CD1c-positive myeloid dendritic cell (primary cell): ENCODE results near the gene RLIM.
A peak's percentile ranks its signal among the peaks of the same experiment; 100 is the strongest.
"Not testable (repeated sequence)": the region's sequence is repeated elsewhere in the genome, so short reads cannot be mapped to it uniquely, and the experiment has no call there.

Experiments
- DNase-seq: peaks from one replicate; pipeline ENCODE4 v3.0.0-alpha.2; 2016; ENCODE audit errors: extremely low spot score

The RLIM gene, protein sequence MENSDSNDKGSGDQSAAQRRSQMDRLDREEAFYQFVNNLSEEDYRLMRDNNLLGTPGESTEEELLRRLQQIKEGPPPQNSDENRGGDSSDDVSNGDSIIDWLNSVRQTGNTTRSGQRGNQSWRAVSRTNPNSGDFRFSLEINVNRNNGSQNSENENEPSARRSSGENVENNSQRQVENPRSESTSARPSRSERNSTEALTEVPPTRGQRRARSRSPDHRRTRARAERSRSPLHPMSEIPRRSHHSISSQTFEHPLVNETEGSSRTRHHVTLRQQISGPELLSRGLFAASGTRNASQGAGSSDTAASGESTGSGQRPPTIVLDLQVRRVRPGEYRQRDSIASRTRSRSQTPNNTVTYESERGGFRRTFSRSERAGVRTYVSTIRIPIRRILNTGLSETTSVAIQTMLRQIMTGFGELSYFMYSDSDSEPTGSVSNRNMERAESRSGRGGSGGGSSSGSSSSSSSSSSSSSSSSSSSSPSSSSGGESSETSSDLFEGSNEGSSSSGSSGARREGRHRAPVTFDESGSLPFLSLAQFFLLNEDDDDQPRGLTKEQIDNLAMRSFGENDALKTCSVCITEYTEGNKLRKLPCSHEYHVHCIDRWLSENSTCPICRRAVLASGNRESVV

DNA sequence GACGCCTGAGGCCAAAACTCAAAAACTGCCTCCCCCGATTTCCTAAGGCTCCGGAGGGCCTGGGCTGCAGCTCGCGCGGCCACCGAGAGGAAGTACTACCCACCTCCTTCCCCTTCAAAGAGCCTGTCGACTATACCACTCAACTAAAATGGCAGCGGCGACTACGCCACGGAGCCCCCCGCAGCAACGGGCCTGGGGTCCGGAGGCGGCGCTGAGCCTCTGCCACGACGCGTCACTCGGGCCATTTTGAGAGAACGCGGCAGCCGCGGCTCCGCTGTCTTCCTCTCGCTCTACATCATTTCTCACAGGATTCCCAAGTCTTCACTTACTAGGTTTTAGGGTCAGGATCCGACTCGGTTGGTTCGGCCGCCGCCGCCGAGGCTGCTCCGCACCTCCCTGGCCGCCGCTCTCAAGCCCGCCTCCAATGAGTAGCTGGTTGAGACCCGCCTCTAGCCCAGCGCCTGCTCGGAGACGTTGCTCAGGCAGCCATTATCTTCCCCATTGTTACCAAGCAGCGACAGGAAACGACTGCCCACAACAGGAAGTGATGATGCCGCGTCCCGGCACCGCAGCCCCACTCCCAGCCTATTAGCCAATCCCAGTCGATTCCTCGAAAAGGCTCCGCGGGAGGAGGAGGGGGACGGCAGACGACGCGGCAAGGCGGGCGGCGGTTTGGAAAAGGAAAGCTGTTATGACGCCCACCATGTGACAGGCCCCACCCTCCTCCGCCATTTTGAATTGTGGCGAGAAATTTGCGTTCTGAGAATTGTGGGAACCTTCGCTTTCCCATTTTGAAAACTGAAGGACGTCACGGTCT is at the start of gene RLIM:
RLIM (minus strand) TSS at position 532 of the 817 bp plus-strand sequence. CDS start 18,647 bp downstream, outside the sequence.
- DNase-seq = peak; percentile 95

DNA sequence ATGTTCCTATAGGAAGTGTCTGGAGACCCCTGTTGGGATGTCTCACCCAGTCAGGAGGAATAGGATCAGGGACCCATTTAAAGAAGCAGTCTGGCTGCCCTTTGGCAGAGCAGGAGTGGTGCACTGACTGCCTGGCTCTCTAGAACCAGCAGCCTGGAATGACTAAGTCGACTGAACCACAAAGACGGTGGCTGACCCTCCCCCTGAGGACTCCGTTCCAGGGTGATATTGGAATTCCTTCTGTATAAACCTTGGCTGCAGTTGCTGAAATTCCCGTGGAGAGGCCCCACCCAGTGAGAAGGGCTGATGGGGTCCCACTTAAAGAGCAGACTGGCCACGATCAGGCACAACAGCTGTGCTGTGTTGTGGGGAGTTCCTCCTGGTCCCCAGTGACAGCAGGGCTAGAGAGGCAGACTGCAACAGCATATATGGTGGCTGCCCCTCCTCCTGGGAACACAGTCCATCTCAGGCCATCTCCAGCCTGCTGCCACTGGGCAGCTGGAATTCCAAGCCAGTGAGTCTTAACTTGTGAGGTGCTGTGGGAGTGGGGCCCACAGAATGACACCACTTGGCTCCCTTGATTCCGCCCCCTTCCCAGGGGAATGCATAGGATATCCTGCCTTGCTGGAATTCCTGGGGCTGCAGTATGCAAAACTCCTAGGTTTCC is 41.8 kb upstream of the RLIM start:
- DNase-seq = no peak

DNA sequence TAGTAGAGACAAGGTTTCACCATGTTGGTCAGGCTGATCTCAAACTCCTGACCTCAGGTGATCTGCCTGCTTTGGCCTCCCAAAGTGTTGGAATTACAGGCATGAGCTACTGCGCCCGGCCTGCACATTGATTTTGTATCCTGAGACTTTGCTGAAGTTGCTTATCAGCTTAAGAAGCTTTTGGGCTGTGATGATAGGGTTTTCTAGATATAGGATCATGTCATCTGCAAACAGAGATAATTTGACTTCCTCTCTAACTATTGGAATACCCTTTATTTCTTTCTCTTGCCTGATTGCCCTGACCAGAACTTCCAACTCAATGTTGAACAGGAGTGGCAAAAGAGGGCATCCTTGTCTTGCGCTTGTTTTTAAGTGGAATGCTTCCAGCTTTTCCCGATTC is 40.5 kb upstream of the RLIM start:
- DNase-seq = not testable (repeated sequence)

DNA sequence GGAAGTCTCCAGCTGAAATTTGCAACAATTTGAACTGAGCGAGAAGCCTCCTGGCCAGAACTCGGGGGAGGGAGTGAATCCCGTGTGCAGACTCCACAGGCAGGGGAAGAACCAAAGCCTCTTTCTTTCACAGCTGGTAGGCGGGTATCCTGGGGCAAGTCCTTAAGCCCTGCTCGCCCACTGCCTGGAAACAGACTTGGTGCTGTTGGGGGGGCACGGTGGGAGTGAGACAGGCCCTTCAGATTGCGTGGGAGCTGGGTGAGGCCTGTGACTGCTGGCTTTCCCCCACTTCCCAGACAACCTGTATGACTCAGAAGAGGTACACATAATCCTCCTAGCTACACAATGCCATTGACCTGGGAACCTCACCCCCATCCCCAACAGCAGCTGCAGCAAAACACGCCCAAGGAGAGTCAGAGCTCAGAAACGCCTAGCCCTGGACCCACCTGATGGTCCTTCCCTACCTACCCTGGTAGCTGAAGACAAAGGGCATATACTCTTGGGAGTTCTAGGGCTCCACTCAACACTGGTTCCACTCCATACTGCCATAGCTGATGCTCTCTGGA is 22.4 kb upstream of the RLIM start:
- no peak for DNase-seq

DNA sequence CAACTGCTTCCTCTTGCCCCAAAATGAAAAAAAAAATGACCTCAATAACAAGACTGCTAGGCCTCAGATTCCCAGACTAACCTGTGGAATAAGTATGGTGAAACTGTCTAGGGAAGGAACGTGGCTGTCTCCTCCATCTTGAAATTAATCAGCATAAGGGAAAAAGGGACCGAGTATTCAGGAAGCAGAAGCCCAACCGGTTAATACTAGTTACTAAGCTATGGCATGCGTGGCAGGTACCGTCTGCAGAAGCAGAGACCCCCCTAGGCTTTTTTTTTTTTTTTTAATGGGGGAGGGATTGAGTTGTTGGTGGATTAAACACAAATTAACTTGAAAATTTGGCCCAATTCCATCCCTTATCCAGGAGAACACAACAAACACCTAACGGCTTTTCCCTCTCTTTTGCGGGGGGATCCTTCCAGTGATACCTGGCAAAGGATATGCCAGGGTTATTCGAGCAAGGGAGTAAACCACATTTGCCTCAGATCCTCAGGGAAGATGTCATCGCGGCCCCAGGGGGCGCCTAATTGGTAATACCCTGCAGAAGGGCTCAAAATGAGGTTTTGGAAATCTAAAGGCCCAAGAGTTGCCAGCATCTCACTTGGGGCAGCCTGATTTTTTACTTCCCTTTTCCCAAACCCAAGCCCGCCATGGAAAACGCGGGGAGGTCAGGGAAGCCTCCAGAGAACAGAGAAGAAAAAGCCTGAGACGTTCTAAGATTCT is 893 bp downstream of the RLIM start:
- peak; percentile 22 for DNase-seq

DNA sequence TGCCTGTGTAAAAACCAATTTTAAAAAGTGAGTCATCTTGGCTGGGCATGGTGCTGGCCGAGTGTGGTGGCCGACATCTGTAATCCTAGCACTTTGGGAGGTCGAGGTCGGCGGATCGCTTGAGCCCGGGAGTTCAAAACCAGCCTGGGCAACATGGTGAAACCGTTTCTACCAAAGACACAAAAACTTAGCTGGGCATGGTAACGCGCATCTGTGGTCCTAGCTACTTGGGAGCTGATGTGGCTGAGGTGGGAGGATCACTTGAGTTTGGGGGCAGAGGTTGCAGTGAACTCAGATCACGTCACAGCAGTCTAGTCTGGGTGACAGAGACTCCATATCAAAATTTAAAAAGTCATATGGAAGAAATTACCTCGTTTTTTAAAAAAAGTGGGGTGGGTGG is 7.6 kb downstream of the RLIM start:
- no peak for DNase-seq

GRCh38 chrX:74606342-74606741 is 8.1 kb downstream of the RLIM start:
- no peak for DNase-seq

DNA sequence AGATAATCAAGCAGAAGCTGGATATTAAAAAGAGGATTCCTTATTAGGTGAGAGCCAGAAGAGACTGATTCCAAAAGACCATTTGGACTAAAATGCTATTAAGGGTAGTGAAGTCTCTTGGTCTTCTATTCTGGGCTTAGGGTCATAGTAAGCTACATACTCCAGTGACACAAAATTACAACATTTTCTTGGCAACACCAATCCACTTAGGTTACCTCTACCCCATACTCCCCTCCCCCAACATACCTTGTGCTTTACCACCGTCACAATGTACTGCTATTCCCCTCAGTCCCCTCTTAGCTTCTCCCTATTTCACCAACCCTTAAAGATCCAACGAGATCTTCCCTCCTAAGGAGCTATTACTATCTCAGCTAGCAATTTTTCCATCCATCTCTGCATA is 11.4 kb downstream of the RLIM start:
- no peak for DNase-seq

- no peak for DNase-seq
Measured at GRCh38 chrX:74602142-74602541, 12.3 kb downstream of the RLIM start.

GRCh38 chrX:74593593-74593992 is 20.8 kb downstream of the RLIM start:
- no peak for DNase-seq

GRCh38 chrX:74585766-74586165 is 28.7 kb downstream of the RLIM start:
- no peak for DNase-seq

DNA sequence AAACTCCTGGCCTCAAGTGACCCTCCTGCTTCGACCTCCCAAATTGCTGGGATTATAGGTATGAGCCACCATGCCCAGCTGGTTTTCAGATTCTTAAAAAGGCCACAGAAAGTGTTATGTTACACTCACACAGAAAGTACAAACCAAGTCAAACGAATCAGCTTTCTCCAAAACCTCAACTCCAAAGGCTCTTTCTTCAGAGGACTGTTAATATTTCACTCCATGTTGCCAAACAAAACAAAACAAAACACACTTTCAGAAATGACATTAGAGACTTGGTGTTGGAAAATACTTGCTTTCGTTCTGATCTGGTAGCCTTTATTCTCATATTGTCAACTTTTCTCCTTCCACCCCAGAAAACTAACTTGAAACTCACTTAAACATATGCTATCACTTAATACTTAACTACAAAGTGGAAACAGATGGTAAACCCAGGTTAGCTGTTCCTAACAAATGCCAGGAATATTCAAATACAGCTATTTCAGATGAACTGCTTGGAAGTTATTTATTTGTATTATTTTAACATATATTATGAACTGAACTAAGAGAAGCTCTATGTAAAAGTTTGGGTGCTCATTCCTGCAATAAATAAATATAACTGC is 34.7 kb downstream of the RLIM start:
- no peak for DNase-seq

GRCh38 chrX:74578137-74578536 is 36.3 kb downstream of the RLIM start:
- no peak for DNase-seq

DNA sequence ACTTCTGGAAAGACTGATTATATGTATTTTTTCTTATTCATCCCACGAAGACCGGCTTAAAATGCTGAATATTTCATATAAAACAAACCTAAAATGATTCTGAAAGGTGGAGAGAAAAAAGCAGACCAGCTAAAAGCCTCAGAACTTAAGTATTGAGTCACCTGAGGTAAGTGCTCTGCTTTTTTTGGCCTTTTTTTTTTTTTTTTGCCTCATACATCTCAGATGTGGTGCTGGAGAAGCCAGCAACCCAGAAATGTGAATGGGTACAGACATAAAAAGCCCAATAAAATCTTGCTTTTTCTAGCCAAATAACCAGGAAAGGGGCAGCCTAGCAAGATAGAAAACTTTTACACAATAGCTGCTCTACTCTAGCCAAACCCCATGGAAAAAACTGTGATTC is 57.0 kb downstream of the RLIM start:
- no peak for DNase-seq

GRCh38 chrX:74551934-74552333 is 62.5 kb downstream of the RLIM start:
- DNase-seq = no peak

- DNase-seq = peak; percentile 86
Measured at GRCh38 chrX:74550295-74550802, 64.1 kb downstream of the RLIM start.

DNA sequence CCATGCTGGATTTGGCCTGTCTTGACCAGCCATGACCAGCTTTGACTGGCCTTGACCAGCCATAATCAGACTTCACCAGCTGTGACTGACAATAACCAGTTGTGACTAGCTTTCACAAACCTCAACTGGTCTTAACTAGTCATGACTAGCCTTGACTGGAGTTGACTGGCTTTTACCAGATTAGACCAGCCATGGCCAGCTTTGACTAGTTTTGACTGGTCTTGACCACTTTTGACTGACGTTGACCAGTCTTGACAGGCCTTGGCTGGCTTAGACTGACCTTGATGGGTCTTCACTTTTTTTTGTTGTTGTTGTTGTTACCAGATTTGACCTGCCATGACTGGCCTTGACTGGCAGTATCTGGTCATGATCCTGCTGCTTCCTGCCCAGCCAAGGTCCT is 67.4 kb downstream of the RLIM start:
- DNase-seq = no peak

- DNase-seq = no peak
Measured at GRCh38 chrX:74545880-74546523, 68.4 kb downstream of the RLIM start.

DNA sequence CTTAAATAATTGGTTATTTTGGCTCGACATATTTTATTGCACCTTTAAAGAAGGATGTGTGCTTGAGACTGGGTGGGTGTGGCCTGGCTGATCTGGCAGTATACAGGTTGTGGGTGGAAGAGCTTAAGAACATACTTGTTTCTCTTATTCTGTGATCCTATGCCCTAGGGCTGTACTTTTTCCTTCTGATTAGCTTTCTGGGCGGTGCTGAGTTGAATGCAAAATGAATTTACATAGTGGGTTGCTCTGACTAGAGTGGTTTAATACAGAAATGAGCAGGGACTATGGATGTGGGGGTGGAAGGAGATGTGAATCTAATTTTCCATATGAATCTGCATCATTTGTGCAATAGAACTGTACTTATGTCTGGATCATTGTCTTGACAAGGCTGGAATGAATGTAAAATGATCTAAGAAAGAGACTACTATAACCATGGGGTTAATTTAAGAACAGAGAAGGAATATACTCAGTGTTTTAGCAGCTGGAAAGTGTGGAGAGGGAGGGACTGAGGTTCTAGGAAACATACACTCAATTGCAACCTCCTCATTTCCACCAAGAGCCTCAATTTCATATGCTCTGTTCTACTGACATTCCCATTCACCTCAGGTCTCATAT is 73.7 kb downstream of the RLIM start:
- no peak for DNase-seq
